Uterus (tissue), 4 donors: Measurements from ENCODE around the gene RAE1. TPM values are rescaled to one million over a fixed set of nuclear protein-coding genes. Genes with fewer than 3 reads are reported as not detected.

Experiments used
- DNase-seq, 2 donors: peaks; one replicate each; pipeline ENCODE4 v3.0.0-alpha.2; 2019 to 2020
- H3K27ac ChIP-seq, 2 donors: fragments of 200-600 bp; sonication (generic); 1 replicate in 1 of 2; 2 replicates in 1 of 2; pipeline ENCODE4 v1.5.1; 2016 to 2018
- H3K27me3 ChIP-seq, 2 donors: fragments of 200-600 bp; sonication (generic); one replicate each; pipeline ENCODE4 v1.5.1; 2018 to 2019; ENCODE audit warnings: control low read depth in 1 of 2
- H3K36me3 ChIP-seq, 2 donors: fragments of 200-600 bp; sonication (generic); one replicate each; pipeline ENCODE4 v1.5.1; 2019; ENCODE audit warnings: control low read depth in 1 of 2
- H3K4me1 ChIP-seq, 2 donors: fragments of 200-600 bp; sonication (generic); one replicate each; pipeline ENCODE4 v1.5.1; 2018 to 2019; ENCODE audit warnings: control low read depth in 1 of 2
- H3K4me3 ChIP-seq, 2 donors: fragments of 200-600 bp; sonication (generic); 1 replicate in 1 of 2; 2 replicates in 1 of 2; pipeline ENCODE4 v1.5.1; 2018 to 2019; ENCODE audit warnings: mild to moderate bottlenecking in 1 of 2
- H3K9me3 ChIP-seq, 2 donors: fragments of 200-600 bp; sonication (generic); one replicate each; pipeline ENCODE4 v1.5.1; 2019; ENCODE audit warnings: control low read depth in 1 of 2
- POLR2A ChIP-seq, 2 donors: fragments of 450-650 bp; IDR thresholded peaks; one replicate each; pipeline ENCODE4 v1.6.1; 2016; ENCODE audit warnings: antibody characterized with exemption in 2 of 2, mild to moderate bottlenecking in 1 of 2, moderate library complexity in 1 of 2
- intact Hi-C: fragments of 100-400 bp; cut with DNase I; formaldehyde crosslinking; loops from one replicate; pipeline ENCODE4 v1.15.1; 2023; ENCODE audit warnings: low total_unique reads
- total RNA-seq, 4 donors: library from RNA; depleted of rRNA in 3 of 4; stranded (reverse); fragments of >200 nt in 3 of 4; gene quantifications; one replicate each; pipeline versions ENCODE4 v1.1.0 to v1.2.4, GENCODE V29; 2014 to 2023
- TF ChIP-seq, protein P1 (sequence below), 4 experiments: fragments of 200-600 bp in 2 of 4; fragments of 450-650 bp in 2 of 4; sonication (generic) in 2 of 4; IDR thresholded peaks; one replicate each; pipeline ENCODE4 v1.5.1; 2016 to 2019; ENCODE audit warnings: antibody characterized with exemption in 4 of 4, mild to moderate bottlenecking in 2 of 4, moderate library complexity in 1 of 4
- donor health status: DM: yes; HTN: yes; CAD: no.

Gene RAE1
- total RNA-seq, 4 donors from 2014 or later, result 23.4 to 72.0 (median 36.0) TPM

DNA sequence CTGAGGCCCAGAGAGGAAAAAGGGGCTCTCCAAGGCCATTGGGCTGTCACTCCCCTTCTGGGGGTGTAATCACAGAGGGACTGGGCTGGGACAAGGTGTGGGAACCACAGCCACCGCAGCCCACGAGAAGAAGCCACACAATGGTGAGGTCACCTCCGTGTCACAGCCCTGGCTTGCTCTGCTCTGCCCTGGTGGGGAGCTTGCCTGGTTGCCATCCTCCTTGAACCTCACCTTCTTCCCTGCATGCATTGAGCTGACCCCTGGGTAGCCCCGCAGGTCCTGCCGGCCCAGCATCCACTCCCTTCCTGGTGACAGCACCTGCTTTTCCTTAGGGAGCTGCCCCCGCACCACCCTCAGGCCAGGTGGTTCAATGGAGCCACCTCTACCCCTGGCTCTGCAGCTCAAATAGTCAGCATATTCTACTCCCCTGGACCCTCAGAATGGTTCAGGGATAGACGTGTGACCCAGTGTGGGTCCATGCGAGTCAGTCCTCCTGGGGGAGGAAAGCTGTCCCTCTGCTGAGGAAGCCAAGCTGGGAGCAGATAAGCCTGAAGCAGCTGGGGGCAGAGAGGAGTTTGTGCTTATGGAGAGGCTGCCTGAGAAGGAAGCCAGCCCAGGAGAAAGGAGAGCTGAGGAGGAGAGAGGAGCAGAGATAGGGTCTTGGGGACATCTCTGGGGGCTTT is 61.4 kb downstream of the RAE1 start:
- intact Hi-C loops, result no loop called here
- no peaks in the 10 kb centered on the region for H3K27me3 ChIP-seq
- no peak for TF ChIP-seq POLR2A (IDR thresholded peaks at IDR 0.05)
- TF ChIP-seq, protein P1, sequence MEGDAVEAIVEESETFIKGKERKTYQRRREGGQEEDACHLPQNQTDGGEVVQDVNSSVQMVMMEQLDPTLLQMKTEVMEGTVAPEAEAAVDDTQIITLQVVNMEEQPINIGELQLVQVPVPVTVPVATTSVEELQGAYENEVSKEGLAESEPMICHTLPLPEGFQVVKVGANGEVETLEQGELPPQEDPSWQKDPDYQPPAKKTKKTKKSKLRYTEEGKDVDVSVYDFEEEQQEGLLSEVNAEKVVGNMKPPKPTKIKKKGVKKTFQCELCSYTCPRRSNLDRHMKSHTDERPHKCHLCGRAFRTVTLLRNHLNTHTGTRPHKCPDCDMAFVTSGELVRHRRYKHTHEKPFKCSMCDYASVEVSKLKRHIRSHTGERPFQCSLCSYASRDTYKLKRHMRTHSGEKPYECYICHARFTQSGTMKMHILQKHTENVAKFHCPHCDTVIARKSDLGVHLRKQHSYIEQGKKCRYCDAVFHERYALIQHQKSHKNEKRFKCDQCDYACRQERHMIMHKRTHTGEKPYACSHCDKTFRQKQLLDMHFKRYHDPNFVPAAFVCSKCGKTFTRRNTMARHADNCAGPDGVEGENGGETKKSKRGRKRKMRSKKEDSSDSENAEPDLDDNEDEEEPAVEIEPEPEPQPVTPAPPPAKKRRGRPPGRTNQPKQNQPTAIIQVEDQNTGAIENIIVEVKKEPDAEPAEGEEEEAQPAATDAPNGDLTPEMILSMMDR (IDR thresholded peaks at IDR 0.05), result no peak
- H3K4me3 ChIP-seq, result no peak overlapping the region
- no peaks in the 10 kb centered on the region for H3K9me3 ChIP-seq
- H3K27ac ChIP-seq, result no peak overlapping the region
- DNase-seq, result no peak
- H3K36me3 ChIP-seq, result no peaks in the 10 kb centered on the region
- peaks cover 0 to 6% of the 10 kb centered on the region in 2 donors for H3K4me1 ChIP-seq

DNA sequence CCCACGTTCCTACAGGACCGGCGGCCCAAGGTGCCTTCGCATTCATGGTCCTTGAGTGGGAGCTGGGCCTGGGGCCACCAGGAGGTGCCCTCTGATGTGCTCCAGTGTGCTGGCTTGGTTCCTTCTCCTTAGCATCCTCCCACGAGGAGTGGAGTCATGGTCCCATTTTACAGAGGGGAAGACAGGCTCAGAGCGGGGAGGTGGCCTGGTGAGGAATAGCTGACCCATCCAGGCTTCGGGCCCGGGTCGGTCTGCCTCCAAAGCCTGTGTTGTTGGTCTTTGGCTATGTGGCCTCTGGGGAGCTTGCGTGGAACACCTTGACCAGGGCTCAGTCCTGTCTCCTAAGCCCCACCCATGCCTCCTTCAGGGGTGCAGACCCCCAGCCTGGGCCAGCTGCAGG is 62.9 kb downstream of the RAE1 start:
- intact Hi-C loops, result no loop called here
- no peak for DNase-seq
- no peaks in the 10 kb centered on the region for H3K36me3 ChIP-seq
- no peak for TF ChIP-seq POLR2A (IDR thresholded peaks at IDR 0.05)
- TF ChIP-seq, protein P1 (IDR thresholded peaks at IDR 0.05), result no peak
- no peaks in the 10 kb centered on the region for H3K27me3 ChIP-seq
- H3K4me3 ChIP-seq, result no peak overlapping the region
- H3K27ac ChIP-seq, result no peak overlapping the region
- H3K4me1 ChIP-seq, result peaks cover 0 to 6% of the 10 kb centered on the region in 2 donors
- H3K9me3 ChIP-seq, result no peaks in the 10 kb centered on the region

- DNase-seq, result peak in 1 of 2 donors; percentile 58
- Histone ChIP-seq H3K9me3 (no peaks in the 10 kb centered on the region), H3K4me1 (peaks cover 0 to 6% of the 10 kb centered on the region in 2 donors), H3K36me3 (no peaks in the 10 kb centered on the region), H3K4me3 (no peak overlapping the region), H3K27me3 (no peaks in the 10 kb centered on the region), H3K27ac (no peak overlapping the region)
- intact Hi-C loops, result no loop called here
- no peak for TF ChIP-seq POLR2A (IDR thresholded peaks at IDR 0.05)
- TF ChIP-seq, protein P1 (IDR thresholded peaks at IDR 0.05), result no peak
Observed at GRCh38 chr20:57414867-57415592, 64.0 kb downstream of the RAE1 start.

DNA sequence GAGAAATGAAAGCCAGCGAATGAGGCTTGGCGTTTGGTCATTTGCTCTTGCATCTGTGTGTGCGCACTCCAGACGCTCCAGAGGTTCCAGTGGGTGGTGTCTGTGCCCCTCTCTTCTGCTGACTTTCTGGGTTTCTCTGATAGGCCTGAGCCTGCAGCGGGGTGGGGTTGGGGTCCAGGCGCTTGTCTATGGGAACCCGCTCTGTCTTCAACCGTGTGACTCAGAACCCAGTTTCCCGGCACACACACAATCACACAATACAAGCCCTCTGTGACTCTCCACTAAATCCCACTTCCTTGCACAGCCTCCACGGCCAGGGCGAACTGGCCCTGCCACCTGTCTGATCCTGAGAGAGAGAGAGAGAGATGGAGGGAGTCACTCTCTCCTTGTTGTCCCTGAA is 64.7 kb downstream of the RAE1 start:
- DNase-seq, result no peak
- no peak overlapping the region for H3K4me3 ChIP-seq
- TF ChIP-seq, protein P1 (IDR thresholded peaks at IDR 0.05), result no peak
- TF ChIP-seq POLR2A (IDR thresholded peaks at IDR 0.05), result no peak
- H3K27ac ChIP-seq, result no peak overlapping the region
- H3K36me3 ChIP-seq, result no peaks in the 10 kb centered on the region
- H3K9me3 ChIP-seq, result no peaks in the 10 kb centered on the region
- no peaks in the 10 kb centered on the region for H3K27me3 ChIP-seq
- intact Hi-C loops, result no loop called here
- peaks cover 0 to 6% of the 10 kb centered on the region in 2 donors for H3K4me1 ChIP-seq
